Stomach (tissue), 9 donors: ENCODE measurements around the gene CSRP1. TPM values are rescaled to one million over a fixed set of nuclear protein-coding genes. Genes with fewer than 3 reads are reported as not detected.

Source experiments
- DNase-seq, 2 donors: peaks; one replicate each; pipeline versions ENCODE4 v3.0.0 to v3.0.0-alpha.2; 2013 to 2019
- H3K27ac ChIP-seq, 5 donors: fragments of 200-600 bp in 4 of 5; sonication (generic) in 4 of 5; one replicate each; pipeline ENCODE4 v1.5.1; 2013 to 2019; ENCODE audit warnings: mild to moderate bottlenecking in 1 of 5, moderate library complexity in 1 of 5
- H3K27me3 ChIP-seq, 3 donors: fragments of 200-600 bp; sonication (generic); one replicate each; pipeline ENCODE4 v1.5.1; 2017 to 2019; ENCODE audit warnings: mixed run types in 1 of 3
- H3K36me3 ChIP-seq, 4 donors: fragments of 200-600 bp; sonication (generic); 1 replicate in 3 of 4; 2 replicates in 1 of 4; pipeline ENCODE4 v1.5.1; 2016 to 2019
- H3K4me1 ChIP-seq, 4 donors: fragments of 200-600 bp; sonication (generic); one replicate each; pipeline ENCODE4 v1.5.1; 2016 to 2019
- H3K4me3 ChIP-seq, 4 donors: fragments of 200-600 bp; sonication (generic) in 3 of 4; one replicate each; pipeline ENCODE4 v1.5.1; 2016 to 2019; ENCODE audit warnings: mild to moderate bottlenecking in 1 of 4
- H3K9me3 ChIP-seq, 4 donors: fragments of 200-600 bp; sonication (generic); one replicate each; pipeline ENCODE4 v1.5.1; 2016 to 2019
- EP300 ChIP-seq: sonication (generic); formaldehyde crosslinking; IDR thresholded peaks from one replicate; pipeline ENCODE4 v1.6.1; 2017; ENCODE audit warnings: antibody characterized with exemption
- POLR2A ChIP-seq, 4 donors: fragments of 450-650 bp; IDR thresholded peaks; one replicate each; pipeline ENCODE4 v1.6.1; 2016; ENCODE audit warnings: antibody characterized with exemption in 4 of 4, control low read depth in 2 of 4, mild to moderate bottlenecking in 1 of 4, moderate library complexity in 1 of 4
- POLR2AphosphoS5 ChIP-seq, 3 donors: sonication (generic); formaldehyde crosslinking; IDR thresholded peaks; one replicate each; pipeline ENCODE4 v1.6.1; 2016; ENCODE audit warnings: antibody characterized with exemption in 3 of 3
- WGBS, 5 donors: extraction: QIAGEN DNeasy Blood & Tissue Kit in 3 of 5; methylation state at CpG; one replicate each; pipeline versions ENCODE4 v1.1.5 to v1.1.7; 2013 to 2018; 5-methylcytosine and 5-hydroxymethylcytosine counted together
- intact Hi-C: fragments of 100-400 bp; cut with DNase I; formaldehyde crosslinking; loops from one replicate; pipeline ENCODE4 v1.15.1; 2023; ENCODE audit warnings: low total_unique reads
- polyA plus RNA-seq, 3 donors: library from polyadenylated mRNA; stranded (reverse); fragments of 200-250 nt; gene quantifications; one replicate each; pipeline ENCODE4 v1.2.3, GENCODE V29; 2013
- total RNA-seq, 5 donors: library from RNA; depleted of rRNA; stranded (reverse); fragments of >200 nt; gene quantifications; one replicate each; pipeline versions ENCODE4 v1.1.0 to v1.2.3, GENCODE V29; 2014 to 2016
- TF ChIP-seq, protein P1 (sequence below), 7 experiments: fragments of 450-650 bp in 4 of 7; fragments of 200-600 bp in 3 of 7; sonication (generic) in 3 of 7; IDR thresholded peaks; one replicate each; pipeline ENCODE4 v1.5.1; 2016 to 2019; ENCODE audit warnings: antibody characterized with exemption in 7 of 7, control low read depth in 2 of 7, mild to moderate bottlenecking in 1 of 7
- donor health status: healthy with polysubstance abuse.
- donor health status: Bipolar disorder and iron deficiency.
- donor health status: healthy.

The CSRP1 gene
- total and polyA plus RNA-seq, 8 donors, result 220 to 2,162 (median 528) TPM

DNA sequence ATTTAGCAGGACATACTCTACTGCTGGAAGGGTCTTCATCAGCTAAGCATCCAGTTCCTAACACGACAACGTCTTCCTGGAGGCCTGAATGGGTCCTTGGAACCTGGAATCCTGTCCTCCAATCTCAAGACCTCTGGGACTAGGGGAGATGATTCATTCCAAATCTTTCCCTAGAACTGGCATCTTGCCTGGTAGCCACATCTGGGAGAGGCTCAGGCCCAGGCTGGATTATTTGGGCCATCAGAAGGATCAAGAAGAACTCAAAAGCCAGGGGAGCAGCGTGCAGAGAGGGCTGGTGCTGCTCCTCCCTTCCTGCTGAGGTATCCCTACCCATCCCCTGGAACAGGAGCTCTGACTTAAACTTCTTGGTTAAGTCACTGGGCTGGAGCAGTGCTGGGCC is 35.2 kb downstream of the CSRP1 start:
- peaks cover 18 to 32% (median 30%) of the 10 kb centered on the region in 4 donors for H3K4me1 ChIP-seq
- no peak for DNase-seq
- H3K27me3 ChIP-seq, result peaks cover 0 to 37% (median 10%) of the 10 kb centered on the region in 3 donors
- intact Hi-C loops, result no loop called here
- H3K4me3 ChIP-seq, result no peak overlapping the region
- H3K9me3 ChIP-seq, result no peaks in the 10 kb centered on the region
- TF ChIP-seq, protein P1, sequence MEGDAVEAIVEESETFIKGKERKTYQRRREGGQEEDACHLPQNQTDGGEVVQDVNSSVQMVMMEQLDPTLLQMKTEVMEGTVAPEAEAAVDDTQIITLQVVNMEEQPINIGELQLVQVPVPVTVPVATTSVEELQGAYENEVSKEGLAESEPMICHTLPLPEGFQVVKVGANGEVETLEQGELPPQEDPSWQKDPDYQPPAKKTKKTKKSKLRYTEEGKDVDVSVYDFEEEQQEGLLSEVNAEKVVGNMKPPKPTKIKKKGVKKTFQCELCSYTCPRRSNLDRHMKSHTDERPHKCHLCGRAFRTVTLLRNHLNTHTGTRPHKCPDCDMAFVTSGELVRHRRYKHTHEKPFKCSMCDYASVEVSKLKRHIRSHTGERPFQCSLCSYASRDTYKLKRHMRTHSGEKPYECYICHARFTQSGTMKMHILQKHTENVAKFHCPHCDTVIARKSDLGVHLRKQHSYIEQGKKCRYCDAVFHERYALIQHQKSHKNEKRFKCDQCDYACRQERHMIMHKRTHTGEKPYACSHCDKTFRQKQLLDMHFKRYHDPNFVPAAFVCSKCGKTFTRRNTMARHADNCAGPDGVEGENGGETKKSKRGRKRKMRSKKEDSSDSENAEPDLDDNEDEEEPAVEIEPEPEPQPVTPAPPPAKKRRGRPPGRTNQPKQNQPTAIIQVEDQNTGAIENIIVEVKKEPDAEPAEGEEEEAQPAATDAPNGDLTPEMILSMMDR (IDR thresholded peaks at IDR 0.05), result no peak
- TF ChIP-seq EP300, result no peak
- TF ChIP-seq POLR2A (IDR thresholded peaks at IDR 0.05), result no peak
- TF ChIP-seq POLR2AphosphoS5 (IDR thresholded peaks at IDR 0.05), result no peak
- peak overlapping the region in 1 of 5 donors; percentile 14 for H3K27ac ChIP-seq
- WGBS, 5 donors, result 66 to 88% (median 75%) methylated on average over 3 of the region's 3 CpGs
- no peaks in the 10 kb centered on the region for H3K36me3 ChIP-seq

DNA sequence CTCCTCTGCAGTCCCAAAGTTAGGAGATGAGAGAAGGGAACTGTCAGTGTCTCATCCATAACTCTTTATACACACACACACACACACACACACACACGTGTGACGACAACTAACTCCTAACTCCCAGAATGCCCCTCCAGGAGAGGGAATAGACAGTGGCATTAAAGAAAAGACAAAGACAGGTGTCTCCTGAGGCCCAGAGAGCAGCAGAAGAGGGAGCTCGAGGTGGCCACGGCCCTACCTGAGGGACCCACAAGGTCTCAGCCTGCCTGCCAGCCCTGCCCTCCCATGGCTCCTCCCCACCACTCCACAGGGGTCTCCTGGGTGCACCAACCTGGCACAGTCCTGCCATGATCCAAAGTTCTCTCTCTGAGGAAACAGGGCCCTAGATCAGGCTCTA is 36.3 kb downstream of the CSRP1 start:
- peaks cover 4 to 5% (median 4%) of the 10 kb centered on the region in 4 donors for H3K36me3 ChIP-seq
- H3K9me3 ChIP-seq, result no peaks in the 10 kb centered on the region
- no peak overlapping the region for H3K4me3 ChIP-seq
- intact Hi-C loops, result no loop called here
- DNase-seq, result no peak
- WGBS, 5 donors, result 64 to 88% (median 70%) methylated on average over 4 of the region's 4 CpGs
- H3K27ac ChIP-seq, result peak overlapping the region in 1 of 5 donors; percentile 88
- no peak for TF ChIP-seq POLR2AphosphoS5 (IDR thresholded peaks at IDR 0.05)
- no peak for TF ChIP-seq EP300
- TF ChIP-seq, protein P1 (IDR thresholded peaks at IDR 0.05), result no peak
- TF ChIP-seq POLR2A (IDR thresholded peaks at IDR 0.05), result no peak
- peaks cover 29 to 44% (median 42%) of the 10 kb centered on the region in 4 donors for H3K4me1 ChIP-seq
- H3K27me3 ChIP-seq, result peaks cover 0 to 37% (median 10%) of the 10 kb centered on the region in 3 donors

DNA sequence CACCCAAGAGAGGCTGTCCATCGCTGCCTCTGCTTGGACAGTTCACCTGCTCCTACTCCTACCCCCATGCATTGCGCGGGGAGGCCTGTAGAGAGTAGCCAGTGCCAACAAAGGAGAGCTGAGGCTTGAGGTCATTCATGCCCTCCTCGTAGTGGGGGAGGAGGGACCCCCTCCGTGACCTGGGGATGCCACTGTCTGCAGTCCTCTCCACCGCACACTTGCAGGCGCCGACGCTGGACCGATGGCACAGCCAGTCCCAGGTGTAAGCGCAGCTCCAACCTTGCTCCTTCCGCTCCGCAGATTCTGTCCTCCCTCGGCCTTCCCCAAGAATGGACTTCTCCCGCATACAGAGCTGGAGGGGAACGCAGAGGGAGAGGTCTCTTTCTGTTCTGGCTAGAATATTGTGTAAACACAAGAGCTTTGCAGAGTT is 37.3 kb downstream of the CSRP1 start:
- Histone ChIP-seq H3K27me3 (peaks cover 0 to 37% (median 10%) of the 10 kb centered on the region in 3 donors), H3K9me3 (no peaks in the 10 kb centered on the region), H3K4me3 (peak overlapping the region; percentile 71 to 89 (median 79)), H3K36me3 (peaks cover 9 to 14% (median 14%) of the 10 kb centered on the region in 4 donors), H3K4me1 (peaks cover 29 to 53% (median 48%) of the 10 kb centered on the region in 4 donors), H3K27ac (peak overlapping the region; percentile 87 to 94 (median 90))
- no peak for DNase-seq
- WGBS, 5 donors, result 48 to 55% (median 54%) methylated on average over 13 to 16 of the region's 16 CpGs
- TF ChIP-seq POLR2AphosphoS5 (IDR thresholded peaks at IDR 0.05) (no peak), POLR2A (IDR thresholded peaks at IDR 0.05) (no peak), EP300 (no peak)
- TF ChIP-seq, protein P1 (IDR thresholded peaks at IDR 0.05), result no peak
- intact Hi-C loops, result no loop called here

DNA sequence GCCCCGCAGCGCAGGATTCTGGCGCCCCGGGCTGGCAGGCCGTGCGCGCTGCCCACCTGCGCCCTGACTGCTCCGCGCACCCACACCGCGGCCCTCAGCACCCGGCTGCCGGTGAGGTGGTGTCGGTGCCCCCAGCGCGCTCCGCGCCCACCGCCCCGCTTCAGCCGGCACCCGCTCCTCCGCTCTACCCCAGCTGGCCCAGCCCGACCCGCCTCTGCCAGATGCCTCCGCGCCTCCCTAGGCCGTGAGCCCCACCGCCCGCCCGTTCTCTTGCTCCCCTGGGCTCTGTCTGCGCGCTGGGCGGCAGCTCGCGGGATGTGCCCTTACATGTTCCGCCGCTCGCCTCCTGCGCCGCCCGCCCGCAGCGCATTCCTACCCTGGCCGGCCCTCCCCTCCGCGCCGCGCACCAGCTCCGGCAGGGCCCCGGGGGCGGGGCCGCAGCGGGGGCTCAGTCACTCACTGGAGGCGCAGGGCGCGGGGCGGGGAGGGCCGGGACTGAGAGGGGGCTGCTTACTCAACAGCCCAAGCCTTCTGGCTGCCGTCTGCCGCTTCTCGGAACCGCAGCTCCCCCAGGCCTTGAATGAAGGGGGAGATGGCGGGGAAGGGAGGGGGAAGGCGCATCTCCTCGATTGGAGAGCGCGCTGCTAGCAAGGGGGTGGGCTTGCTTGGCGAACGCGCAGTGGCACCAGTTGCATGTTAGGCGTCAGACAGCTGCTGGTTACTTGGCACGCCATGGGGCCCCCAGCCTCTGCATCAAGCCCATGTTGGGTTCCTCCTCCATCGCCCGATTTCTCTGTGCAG is 37.9 kb downstream of the CSRP1 start, which contains the start of gene PHLDA3:
Gene PHLDA3, minus strand, starts transcription at position 345 of the 801 bp plus-strand sequence. CDS start 402 bp downstream, outside the sequence.
- TF ChIP-seq POLR2A (IDR thresholded peaks at IDR 0.05) (peak in 1 of 4 donors; percentile 13), EP300 (no peak), POLR2AphosphoS5 (IDR thresholded peaks at IDR 0.05) (peak; percentile 34 to 89 (median 77))
- TF ChIP-seq, protein P1 (IDR thresholded peaks at IDR 0.05), result no peak
- Histone ChIP-seq H3K4me1 (peaks cover 29 to 57% (median 49%) of the 10 kb centered on the region in 4 donors), H3K36me3 (peaks cover 9 to 19% (median 18%) of the 10 kb centered on the region in 4 donors), H3K4me3 (peak within 1 kb of the TSS; percentile 71 to 89 (median 79)), H3K27me3 (peaks cover 0 to 37% (median 10%) of the 10 kb centered on the region in 3 donors), H3K9me3 (no peaks in the 10 kb centered on the region), H3K27ac (peak within 1 kb of the TSS; percentile 87 to 94 (median 90))
- intact Hi-C loops, result no loop called here
- 1 to 2% (median 1%) methylated on average over 14 to 76 of the region's 76 CpGs for WGBS, 5 donors
- peak; percentile 79 to 95 for DNase-seq
